Karpas-422 (cell line): ENCODE data around the gene LRRC45. TPM values are rescaled to one million over a fixed set of nuclear protein-coding genes. Genes with fewer than 3 reads are reported as not detected.

ENCODE experiments used
- DNase-seq: peaks from one replicate; pipeline ENCODE4 v3.0.0-alpha.2; 2015
- H2AFZ ChIP-seq: fragments of 200-600 bp; sonication (generic); 2 replicates; pipeline ENCODE4 v1.6.1; 2014; ENCODE audit warnings: antibody characterized with exemption, low read length, mixed read lengths
- H3K27ac ChIP-seq: fragments of 200-600 bp; sonication (generic); 2 replicates; pipeline ENCODE4 v1.5.1; 2014; ENCODE audit warnings: mild to moderate bottlenecking, low read length, moderate library complexity
- H3K27me3 ChIP-seq: fragments of 200-600 bp; sonication (generic); 2 replicates; pipeline ENCODE4 v1.6.1; 2014; ENCODE audit warnings: low read length, mixed read lengths
- H3K36me3 ChIP-seq: fragments of 200-600 bp; sonication (generic); 2 replicates; pipeline ENCODE4 v1.6.1; 2014; ENCODE audit warnings: low read length, mixed read lengths; ENCODE audit not compliant: insufficient read depth
- H3K4me1 ChIP-seq: fragments of 200-600 bp; sonication (generic); 2 replicates; pipeline ENCODE4 v1.6.1; 2014; ENCODE audit warnings: mild to moderate bottlenecking, low read length, mixed read lengths
- H3K4me2 ChIP-seq: fragments of 200-600 bp; sonication (generic); 2 replicates; pipeline ENCODE4 v1.6.1; 2014; ENCODE audit warnings: low read length, low read depth, mild to moderate bottlenecking; ENCODE audit not compliant: poor library complexity, severe bottlenecking
- H3K4me3 ChIP-seq: fragments of 200-600 bp; sonication (generic); 2 replicates; pipeline ENCODE4 v1.5.1; 2014; ENCODE audit warnings: mild to moderate bottlenecking, antibody characterized with exemption, low read length, mixed read lengths
- H3K79me2 ChIP-seq: fragments of 200-600 bp; sonication (generic); 2 replicates; pipeline ENCODE4 v1.6.1; 2014; ENCODE audit warnings: mild to moderate bottlenecking, low read length, mixed read lengths
- H3K9ac ChIP-seq: fragments of 200-600 bp; sonication (generic); 2 replicates; pipeline ENCODE4 v1.6.0; 2014; ENCODE audit warnings: low read length
- H3K9me2 ChIP-seq: fragments of 200-600 bp; sonication (generic), shearing (Covaris generic); replicated peaks from 2 replicates; pipeline ENCODE4 v1.6.0; 2014; ENCODE audit warnings: mild to moderate bottlenecking, low read length, moderate library complexity; ENCODE audit not compliant: insufficient read depth
- H3K9me3 ChIP-seq: fragments of 300-700, 200-600 bp; sonication (generic); 2 replicates; pipeline ENCODE4 v1.6.1; 2014; ENCODE audit warnings: low read length, mixed read lengths
- H4K20me1 ChIP-seq: fragments of 200-600 bp; sonication (generic); 2 replicates; pipeline ENCODE4 v1.6.1; 2014; ENCODE audit warnings: mild to moderate bottlenecking, antibody characterized with exemption, low read length, low read depth; ENCODE audit not compliant: insufficient read depth
- total RNA-seq: library from RNA; depleted of rRNA; stranded (reverse); fragments of >200 nt; shearing (Covaris generic); gene quantifications from 2 replicates; pipeline ENCODE4 v1.2.3, GENCODE V29; 2014; ENCODE audit warnings: low replicate concordance; rRNA removed

Gene LRRC45
- 13.3 and 20.2 TPM in 2 replicates for total RNA-seq

DNA sequence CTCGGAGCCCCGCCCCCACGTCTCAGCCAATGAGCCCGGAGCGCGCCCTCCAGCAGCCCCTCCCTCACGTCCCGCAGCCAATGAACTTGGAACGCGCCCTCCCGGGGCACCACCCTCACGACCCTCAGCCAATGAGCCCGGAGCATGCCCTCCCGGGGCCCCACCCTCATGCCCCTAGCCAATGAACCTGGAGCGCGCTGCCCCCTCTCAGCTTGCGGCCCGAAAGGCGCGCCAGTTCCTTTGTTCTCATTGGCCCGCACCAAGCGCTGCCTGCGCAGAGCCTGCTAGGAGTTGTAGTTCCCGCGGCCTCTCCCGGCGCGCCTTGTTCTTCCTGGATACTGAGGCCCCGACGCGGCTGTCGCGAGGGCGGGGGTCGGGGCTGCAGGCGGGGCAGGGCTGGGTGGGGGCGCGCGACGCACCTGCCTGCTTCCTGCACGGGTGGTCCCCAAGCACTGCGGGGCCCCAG, at the start of gene LRRC45:
Gene LRRC45, plus strand, starts transcription at position 325 of the 466 bp plus-strand sequence. CDS start 339 bp downstream, outside the sequence.
- H3K79me2 ChIP-seq, result peaks cover 26% of the 10 kb centered on the region
- peak; percentile 100 for DNase-seq
- peak within 1 kb of the TSS; percentile 97 for H3K9ac ChIP-seq
- H3K27me3 ChIP-seq, result no peaks in the 10 kb centered on the region
- peaks cover 3% of the 10 kb centered on the region; the same call in 1 of the 2 replicates for H4K20me1 ChIP-seq
- peak within 1 kb of the TSS; percentile 98 for H3K4me3 ChIP-seq
- H3K9me3 ChIP-seq, result no peaks in the 10 kb centered on the region
- H3K4me1 ChIP-seq, result peaks cover 30% of the 10 kb centered on the region
- no peaks in the 10 kb centered on the region for H3K36me3 ChIP-seq
- peak within 1 kb of the TSS; percentile 61; the same call in 1 of the 2 replicates for H3K27ac ChIP-seq
- peak within 1 kb of the TSS; percentile 84 for H2AFZ ChIP-seq
- H3K9me2 ChIP-seq, result no peaks in the 10 kb centered on the region
- peak within 1 kb of the TSS; percentile 96 for H3K4me2 ChIP-seq

DNA sequence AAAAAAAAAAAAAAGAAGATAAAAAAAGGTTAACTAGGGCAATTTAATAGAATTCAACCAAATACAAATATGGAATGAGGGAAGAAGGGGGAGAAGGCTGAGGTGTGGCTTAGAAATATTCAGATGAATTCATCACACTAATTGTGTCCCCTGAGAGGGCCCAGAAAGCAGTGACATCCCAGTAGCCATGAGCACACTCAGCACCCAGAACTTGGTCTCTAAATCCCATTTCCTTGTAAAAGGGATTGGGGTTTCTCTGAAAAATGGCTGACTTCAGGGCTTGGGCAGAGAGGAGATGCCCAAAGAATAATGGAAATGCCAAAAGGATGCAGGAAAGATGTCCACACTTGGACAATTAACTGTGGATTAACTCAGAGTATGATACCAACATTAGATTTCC, 49.7 kb upstream of the LRRC45 start:
- no peak overlapping the region for H3K4me2 ChIP-seq
- no peaks in the 10 kb centered on the region for H4K20me1 ChIP-seq
- no peaks in the 10 kb centered on the region for H3K9me2 ChIP-seq
- no peak overlapping the region for H3K4me3 ChIP-seq
- no peaks in the 10 kb centered on the region for H3K36me3 ChIP-seq
- H3K27ac ChIP-seq, result no peak overlapping the region
- no peaks in the 10 kb centered on the region for H3K27me3 ChIP-seq
- H3K4me1 ChIP-seq, result peaks cover 15% of the 10 kb centered on the region
- no peak overlapping the region for H2AFZ ChIP-seq
- H3K79me2 ChIP-seq, result peaks cover 5% of the 10 kb centered on the region
- H3K9me3 ChIP-seq, result no peaks in the 10 kb centered on the region
- H3K9ac ChIP-seq, result no peak overlapping the region
- DNase-seq, result no peak

DNA sequence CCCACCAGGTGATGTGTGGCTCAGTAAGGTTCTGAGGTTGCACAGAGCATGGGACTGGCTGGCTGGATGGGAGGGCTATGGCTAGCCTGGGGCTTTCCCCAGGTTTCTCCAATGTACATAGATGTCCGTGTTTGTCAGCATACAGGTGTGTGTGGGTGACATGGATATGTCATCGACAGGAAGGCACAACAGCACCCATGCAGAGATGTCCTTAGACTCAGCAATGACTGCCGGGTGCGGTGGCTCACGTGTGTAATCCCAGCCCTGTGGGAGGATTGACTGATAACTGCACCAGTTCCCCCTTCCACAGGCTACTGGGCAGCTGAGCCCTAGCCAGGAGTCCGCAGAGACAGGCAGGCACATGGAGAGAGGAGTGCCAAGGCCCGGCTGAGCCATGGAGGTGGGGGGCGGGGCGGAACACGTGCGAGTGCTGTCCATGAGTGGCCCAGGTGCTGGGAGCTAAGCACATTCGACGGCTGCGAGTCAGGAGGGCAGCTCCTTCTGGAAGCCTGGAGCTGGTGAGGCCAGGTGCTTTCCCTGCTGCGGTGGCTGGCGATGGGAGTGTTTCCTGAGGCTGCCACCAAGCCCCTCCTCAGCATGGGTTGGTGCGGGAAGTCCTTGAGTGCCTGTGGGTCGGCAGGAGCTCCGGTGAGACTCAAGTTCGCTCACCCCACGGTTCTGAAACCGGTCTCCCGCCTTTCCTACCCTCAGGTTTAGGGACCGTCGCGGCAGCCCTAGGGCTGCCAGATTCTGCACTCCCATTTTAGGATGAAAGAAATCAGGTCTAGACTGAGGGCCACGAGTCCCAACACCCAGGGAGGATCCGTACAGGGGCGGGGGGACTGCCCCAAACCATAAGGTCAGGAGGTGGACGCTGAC, 46.5 kb upstream of the LRRC45 start:
- Histone ChIP-seq H3K79me2 (peaks cover 16% of the 10 kb centered on the region), H2AFZ (peak overlapping the region; percentile 98)

DNA sequence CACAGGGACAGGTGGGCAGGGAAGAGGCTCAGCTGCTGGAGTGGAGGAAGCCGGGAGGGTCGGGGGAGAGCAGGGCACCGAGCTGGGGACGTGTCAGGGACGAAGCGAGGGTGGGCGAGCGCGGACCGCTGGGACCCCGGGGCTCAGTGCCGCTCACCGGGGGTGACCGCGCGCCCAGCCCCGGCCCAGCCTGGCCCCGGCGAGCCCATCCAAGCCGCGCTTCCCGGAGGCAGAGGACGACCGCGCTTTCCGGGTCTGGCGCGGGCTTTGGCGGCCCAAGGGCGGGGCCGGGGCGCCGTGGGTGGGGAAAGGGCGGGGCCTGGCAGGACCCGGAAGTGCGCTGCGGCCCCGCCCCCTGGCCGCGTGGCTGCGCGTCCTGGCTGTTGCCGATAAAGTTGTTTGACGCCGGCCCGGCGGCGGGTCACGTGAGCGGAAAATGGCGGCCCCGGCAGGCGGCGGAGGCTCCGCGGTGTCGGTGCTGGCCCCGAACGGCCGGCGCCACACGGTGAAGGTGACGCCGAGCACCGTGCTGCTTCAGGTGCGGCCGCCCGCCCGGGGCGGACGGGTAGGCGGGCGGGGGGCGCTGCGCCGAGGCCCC, 45.8 kb upstream of the LRRC45 start, which contains the start of gene ASPSCR1:
Gene ASPSCR1, plus strand, starts transcription at position 419 of the 598 bp plus-strand sequence. Its CDS starts 18 bp downstream, at position 437.
- H3K4me1 ChIP-seq, result peaks cover 18% of the 10 kb centered on the region
- peak within 1 kb of the TSS; percentile 100 for H3K4me2 ChIP-seq
- H3K27me3 ChIP-seq, result no peaks in the 10 kb centered on the region
- H2AFZ ChIP-seq, result peak within 1 kb of the TSS; percentile 98
- H3K36me3 ChIP-seq, result no peaks in the 10 kb centered on the region
- H3K4me3 ChIP-seq, result peak within 1 kb of the TSS; percentile 100
- H4K20me1 ChIP-seq, result no peaks in the 10 kb centered on the region
- no peaks in the 10 kb centered on the region for H3K9me3 ChIP-seq
- DNase-seq, result peak; percentile 96
- no peaks in the 10 kb centered on the region for H3K9me2 ChIP-seq
- H3K79me2 ChIP-seq, result peaks cover 16% of the 10 kb centered on the region
- peak within 1 kb of the TSS; percentile 75 for H3K27ac ChIP-seq
- peak within 1 kb of the TSS; percentile 100 for H3K9ac ChIP-seq

More for the DNA sequence above, 46.5 kb upstream of the LRRC45 start:
- Histone ChIP-seq H3K4me2 (peak overlapping the region; percentile 100), H3K27me3 (no peaks in the 10 kb centered on the region), H3K36me3 (no peaks in the 10 kb centered on the region), H3K9me2 (no peaks in the 10 kb centered on the region), H3K9ac (peak overlapping the region; percentile 100), H3K9me3 (no peaks in the 10 kb centered on the region), H3K27ac (0 out of 2 replicates have a peak overlapping the region, but pooled peaks have one; percentile 42), H3K4me1 (peaks cover 18% of the 10 kb centered on the region), H3K4me3 (peak overlapping the region; percentile 100), H4K20me1 (no peaks in the 10 kb centered on the region)
- DNase-seq, result peak; percentile 64

DNA sequence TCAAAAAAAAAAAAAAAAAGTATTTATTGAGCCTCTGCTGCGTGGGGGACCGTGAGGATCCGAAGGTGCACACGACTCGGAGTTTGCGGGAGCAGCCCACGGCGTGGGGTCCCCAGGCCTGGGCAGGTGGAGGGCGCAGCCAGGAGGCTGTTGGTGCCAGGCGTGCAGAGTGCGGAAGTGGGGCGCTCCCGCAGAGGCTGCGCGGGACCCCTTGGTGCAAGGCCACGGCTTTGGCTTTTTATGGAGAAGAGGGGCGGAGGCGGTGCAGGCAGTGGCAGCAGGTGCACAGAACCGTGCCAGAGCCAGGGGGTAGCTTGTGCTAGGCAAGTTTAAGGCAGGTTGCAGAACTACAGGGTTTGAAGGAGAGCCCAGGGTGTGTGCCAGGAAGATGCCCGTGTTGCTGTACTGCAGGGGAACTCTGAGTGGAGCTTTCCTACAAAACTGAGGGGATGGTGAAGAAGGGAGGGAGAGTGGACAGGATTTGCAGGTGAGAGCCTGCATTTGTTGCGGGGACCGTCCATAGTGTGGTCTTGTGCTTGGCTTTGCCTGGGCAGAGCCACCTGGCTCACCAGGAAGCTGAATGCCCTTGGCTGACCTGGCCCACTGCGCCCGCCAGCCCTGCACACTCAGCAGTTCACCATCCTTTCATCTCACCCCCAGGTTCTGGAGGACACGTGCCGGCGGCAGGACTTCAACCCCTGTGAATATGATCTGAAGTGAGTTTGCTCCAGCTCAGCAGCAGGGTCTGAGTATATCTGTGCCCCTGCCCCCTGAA, 44.4 kb upstream of the LRRC45 start:
- Histone ChIP-seq H3K4me2 (peak overlapping the region; percentile 100), H3K4me1 (peaks cover 18% of the 10 kb centered on the region), H3K9ac (peak overlapping the region; percentile 100), H3K27ac (no peak overlapping the region; the same call in 1 of the 2 replicates), H2AFZ (no peak overlapping the region), H3K27me3 (no peaks in the 10 kb centered on the region), H3K9me2 (no peaks in the 10 kb centered on the region), H3K79me2 (peaks cover 16% of the 10 kb centered on the region), H4K20me1 (no peaks in the 10 kb centered on the region), H3K4me3 (peak overlapping the region; percentile 100), H3K36me3 (no peaks in the 10 kb centered on the region), H3K9me3 (no peaks in the 10 kb centered on the region)
- no peak for DNase-seq

DNA sequence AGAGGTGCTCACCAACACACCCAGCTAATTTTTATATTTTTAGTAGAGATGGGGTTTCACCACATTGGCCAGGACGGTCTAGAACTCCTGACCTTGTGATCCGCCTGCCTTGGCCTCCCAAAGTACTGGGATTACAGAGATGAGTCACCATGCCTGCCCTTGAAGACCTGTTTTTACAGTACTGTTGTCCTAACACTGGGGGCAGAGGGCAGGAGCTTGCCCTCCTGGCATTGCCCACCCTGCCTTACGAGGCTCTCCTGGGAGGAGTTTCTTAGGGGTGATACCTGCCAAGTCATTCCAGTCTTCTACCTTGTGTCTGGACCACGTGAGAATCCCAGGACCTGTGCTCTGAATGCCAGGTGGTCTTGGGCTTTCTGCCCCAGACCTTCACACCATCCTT, 43.0 kb upstream of the LRRC45 start:
- H3K9me2 ChIP-seq, result no peaks in the 10 kb centered on the region
- H3K4me3 ChIP-seq, result no peak overlapping the region
- no peak overlapping the region for H3K4me2 ChIP-seq
- no peaks in the 10 kb centered on the region for H3K27me3 ChIP-seq
- no peaks in the 10 kb centered on the region for H4K20me1 ChIP-seq
- peaks cover 18% of the 10 kb centered on the region for H3K4me1 ChIP-seq
- H2AFZ ChIP-seq, result no peak overlapping the region
- H3K79me2 ChIP-seq, result peaks cover 16% of the 10 kb centered on the region
- no peak for DNase-seq
- no peaks in the 10 kb centered on the region for H3K36me3 ChIP-seq
- H3K27ac ChIP-seq, result no peak overlapping the region
- H3K9me3 ChIP-seq, result no peaks in the 10 kb centered on the region
- H3K9ac ChIP-seq, result no peak overlapping the region

DNA sequence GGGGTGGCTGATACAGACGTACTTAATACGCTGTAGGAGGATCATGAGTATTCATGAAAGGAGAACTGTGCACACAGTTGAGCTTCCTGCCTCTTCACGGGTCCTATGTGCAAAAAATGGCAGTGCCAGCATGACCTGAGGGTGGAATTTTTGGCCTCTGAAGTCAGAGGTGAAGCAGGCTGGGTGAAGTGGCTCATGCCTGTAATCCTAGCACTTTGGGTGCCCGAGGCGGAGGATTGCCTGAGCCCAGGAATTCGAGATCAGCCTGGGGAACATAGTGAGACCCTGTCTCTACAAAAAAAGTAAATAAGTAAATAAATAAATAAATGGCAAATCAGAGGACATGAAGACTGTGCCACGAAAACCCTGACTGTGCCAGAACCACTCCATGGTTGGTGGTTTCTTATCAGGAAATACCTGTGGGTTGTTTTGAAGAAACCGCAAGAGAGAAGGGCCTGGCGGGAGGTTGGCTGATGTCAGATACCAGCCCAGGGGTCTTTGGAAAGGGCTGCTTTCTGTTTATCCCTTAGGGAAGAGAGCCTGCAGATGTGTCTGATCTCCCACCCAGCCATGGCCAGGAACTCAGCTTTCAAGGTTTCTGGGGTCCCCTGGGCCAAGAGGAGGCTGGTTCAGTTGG, 42.3 kb upstream of the LRRC45 start:
- no peaks in the 10 kb centered on the region for H3K36me3 ChIP-seq
- H3K4me2 ChIP-seq, result no peak overlapping the region

More for the DNA sequence above, 42.3 kb upstream of the LRRC45 start:
- no peaks in the 10 kb centered on the region for H3K9me2 ChIP-seq
- no peak overlapping the region for H3K27ac ChIP-seq
- H3K27me3 ChIP-seq, result no peaks in the 10 kb centered on the region
- peaks cover 16% of the 10 kb centered on the region for H3K79me2 ChIP-seq
- no peaks in the 10 kb centered on the region for H3K9me3 ChIP-seq
- H2AFZ ChIP-seq, result no peak overlapping the region
- H3K4me1 ChIP-seq, result peaks cover 18% of the 10 kb centered on the region
- no peak overlapping the region for H3K4me3 ChIP-seq
- DNase-seq, result no peak
- H3K9ac ChIP-seq, result no peak overlapping the region
- no peaks in the 10 kb centered on the region for H4K20me1 ChIP-seq
